Measurements from ENCODE around the gene ZCCHC14. TPM values are rescaled to one million over a fixed set of nuclear protein-coding genes. Genes with fewer than 3 reads are reported as not detected.

Gene ZCCHC14
- total and polyA plus RNA-seq, 2 experiments from 2014 or later, result 4.3 to 14.5 TPM

GRCh38 chr16:87471278-87472141, 21.3 kb downstream of the ZCCHC14 start:
- Histone ChIP-seq H4K20me1 (ENCODE audit: insufficient read depth, poor library complexity, severe bottlenecking) (peaks cover 58% of the 10 kb centered on the region), H2AFZ (no peak overlapping the region), H3K9me2 (replicated peaks; ENCODE audit: insufficient read depth) (no peaks in the 10 kb centered on the region), H3K27me3 (no peaks in the 10 kb centered on the region), H3K4me1 (ENCODE audit: insufficient read depth) (peaks cover 36% of the 10 kb centered on the region), H3K36me3 (replicated peaks; ENCODE audit: insufficient read depth, low read depth) (no peaks in the 10 kb centered on the region), H3K79me2 (peaks cover 97% of the 10 kb centered on the region), H3K4me2 (peak overlapping the region; percentile 3), H3K4me3 (no peak overlapping the region), H3K9me3 (ENCODE audit: low read depth) (no peaks in the 10 kb centered on the region), H3K27ac (peak overlapping the region; percentile 40)
- no peak for TF ChIP-seq EZH2phosphoT487 (IDR thresholded peaks at IDR 0.05; ENCODE audit: low read depth, severe bottlenecking, unreplicated experiment)
- no peak for TF ChIP-seq CTCF (IDR thresholded peaks at IDR 0.05; ENCODE audit: poor library complexity)
- no peak for TF ChIP-seq EZH2 (IDR thresholded peaks at IDR 0.05; ENCODE audit: borderline replicate concordance)
- 57% methylated on average over 13 of the region's 13 CpGs for WGBS (ENCODE audit: low lambda C conversion rate, missing lambda C conversion rate)
- peak; percentile 56 for DNase-seq (ENCODE audit: low spot score)

GRCh38 chr16:87470332-87470731, 22.5 kb downstream of the ZCCHC14 start:
- no peak overlapping the region for H3K27ac ChIP-seq
- no peak overlapping the region for H3K4me3 ChIP-seq
- no peak overlapping the region for H3K4me2 ChIP-seq
- 60% methylated on average over 3 of the region's 3 CpGs for WGBS (ENCODE audit: low lambda C conversion rate, missing lambda C conversion rate)
- TF ChIP-seq EZH2phosphoT487 (IDR thresholded peaks at IDR 0.05; ENCODE audit: low read depth, severe bottlenecking, unreplicated experiment) (no peak), EZH2 (IDR thresholded peaks at IDR 0.05; ENCODE audit: borderline replicate concordance) (no peak), CTCF (IDR thresholded peaks at IDR 0.05; ENCODE audit: poor library complexity) (no peak)
- H3K9me3 ChIP-seq (ENCODE audit: low read depth), result no peaks in the 10 kb centered on the region
- no peaks in the 10 kb centered on the region for H3K36me3 ChIP-seq (replicated peaks; ENCODE audit: insufficient read depth, low read depth)
- H3K4me1 ChIP-seq (ENCODE audit: insufficient read depth), result peaks cover 44% of the 10 kb centered on the region
- peaks cover 94% of the 10 kb centered on the region for H3K79me2 ChIP-seq
- DNase-seq (ENCODE audit: low spot score), result no peak
- no peaks in the 10 kb centered on the region for H3K9me2 ChIP-seq (replicated peaks; ENCODE audit: insufficient read depth)
- H2AFZ ChIP-seq, result no peak overlapping the region
- no peaks in the 10 kb centered on the region for H3K27me3 ChIP-seq
- peaks cover 46% of the 10 kb centered on the region for H4K20me1 ChIP-seq (ENCODE audit: insufficient read depth, poor library complexity, severe bottlenecking)

GRCh38 chr16:87469169-87469568, 23.7 kb downstream of the ZCCHC14 start:
- DNase-seq (ENCODE audit: low spot score), result no peak
- Histone ChIP-seq H3K4me2 (no peak overlapping the region), H2AFZ (no peak overlapping the region), H3K4me3 (no peak overlapping the region), H3K9me3 (ENCODE audit: low read depth) (no peaks in the 10 kb centered on the region), H3K79me2 (peaks cover 83% of the 10 kb centered on the region), H3K27me3 (no peaks in the 10 kb centered on the region), H3K4me1 (ENCODE audit: insufficient read depth) (peaks cover 49% of the 10 kb centered on the region), H3K9me2 (replicated peaks; ENCODE audit: insufficient read depth) (no peaks in the 10 kb centered on the region), H3K36me3 (replicated peaks; ENCODE audit: insufficient read depth, low read depth) (no peaks in the 10 kb centered on the region), H3K27ac (no peak overlapping the region), H4K20me1 (ENCODE audit: insufficient read depth, poor library complexity, severe bottlenecking) (peaks cover 35% of the 10 kb centered on the region)
- TF ChIP-seq EZH2 (IDR thresholded peaks at IDR 0.05; ENCODE audit: borderline replicate concordance) (no peak), EZH2phosphoT487 (IDR thresholded peaks at IDR 0.05; ENCODE audit: low read depth, severe bottlenecking, unreplicated experiment) (no peak), CTCF (IDR thresholded peaks at IDR 0.05; ENCODE audit: poor library complexity) (no peak)
- WGBS (ENCODE audit: low lambda C conversion rate, missing lambda C conversion rate), result 91% methylated on average over 11 of the region's 11 CpGs

All from hepatocyte (in vitro differentiated cells).